Measurements from ENCODE around the gene SLIT3.
"Not testable (repeated sequence)": the region's sequence is repeated elsewhere in the genome, so short reads cannot be mapped to it uniquely, and the experiment has no call there.

SLIT3 gene

DNA sequence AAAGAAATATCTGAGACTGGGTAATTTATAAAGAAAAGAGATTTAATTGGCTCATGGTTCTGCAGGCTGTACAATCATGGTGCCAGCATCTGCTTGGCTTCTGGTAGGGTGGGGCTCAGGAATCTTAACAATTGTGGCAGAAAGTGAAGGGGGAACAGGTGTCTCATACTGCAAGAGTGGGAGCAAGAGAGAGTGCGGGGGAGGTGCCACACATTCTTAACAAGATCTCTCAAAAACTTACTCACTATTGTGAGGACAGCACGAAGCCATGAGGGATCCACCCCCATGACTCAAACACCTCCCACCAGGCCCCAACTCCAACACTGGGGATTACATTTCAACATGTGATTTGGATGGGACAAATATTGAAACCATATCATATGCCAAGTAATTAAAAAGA, 651.6 kb downstream of the SLIT3 start:
- no peak for DNase-seq

DNA sequence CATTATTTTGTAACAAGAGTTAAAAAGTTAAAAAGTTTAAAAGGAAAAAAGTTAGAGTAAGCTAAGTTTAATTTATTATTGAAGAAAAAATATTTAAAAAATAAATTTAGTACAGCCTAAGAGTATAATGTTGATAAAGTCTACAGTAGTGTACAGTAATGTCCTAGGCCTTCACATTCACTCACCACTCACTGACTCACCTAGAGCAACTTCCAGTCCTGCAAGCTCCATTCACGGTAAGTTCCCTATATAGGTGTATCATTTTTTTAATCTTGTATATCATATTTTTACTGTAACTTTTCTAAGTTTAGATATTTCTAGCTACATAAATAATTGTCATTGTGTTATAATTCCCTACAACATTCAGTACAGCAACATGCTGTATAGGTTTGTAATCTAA, 652.4 kb downstream of the SLIT3 start:
- no peak for DNase-seq

DNA sequence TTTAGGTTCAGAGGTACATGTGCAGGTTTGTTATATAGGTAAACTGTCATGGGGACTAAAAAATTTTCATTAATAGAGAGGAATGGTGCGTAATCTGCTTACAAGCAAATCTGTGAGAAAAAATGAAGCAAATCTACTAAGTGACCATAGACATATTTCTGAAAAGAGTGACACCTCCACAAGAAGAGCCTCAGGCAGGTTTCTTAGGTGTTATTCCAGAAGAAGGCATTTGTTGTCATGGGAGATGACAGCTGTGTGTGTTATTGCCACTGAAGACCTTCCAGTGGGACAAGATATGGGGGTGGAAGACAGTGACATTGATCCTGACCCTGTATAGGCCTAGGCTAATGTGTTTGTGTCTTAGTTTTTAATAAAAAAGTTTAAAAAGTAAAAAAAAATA, 652.9 kb downstream of the SLIT3 start:
- DNase-seq, result no peak

GRCh38 chr5:168647083-168647482, 653.9 kb downstream of the SLIT3 start:
- DNase-seq, result no peak

DNA sequence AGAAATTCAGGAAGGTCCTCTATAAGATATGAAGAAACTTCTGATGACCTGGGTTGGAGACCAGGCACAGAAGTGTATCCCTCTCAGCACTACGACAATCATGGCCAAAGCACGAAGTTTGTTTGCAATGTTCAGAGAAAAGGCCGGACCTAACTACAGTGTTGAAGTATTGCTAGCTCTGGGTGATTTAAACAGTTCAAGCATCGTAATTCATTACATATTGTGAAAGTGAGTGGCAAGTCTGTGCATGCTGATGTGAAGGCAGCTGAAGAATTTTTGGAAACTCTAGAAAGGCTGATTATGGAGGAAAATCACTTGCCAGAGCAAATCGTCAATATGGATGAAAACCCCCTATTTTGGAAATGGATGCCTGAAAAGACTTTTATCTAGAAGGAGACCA, 654.6 kb downstream of the SLIT3 start:
- DNase-seq, result no peak

DNA sequence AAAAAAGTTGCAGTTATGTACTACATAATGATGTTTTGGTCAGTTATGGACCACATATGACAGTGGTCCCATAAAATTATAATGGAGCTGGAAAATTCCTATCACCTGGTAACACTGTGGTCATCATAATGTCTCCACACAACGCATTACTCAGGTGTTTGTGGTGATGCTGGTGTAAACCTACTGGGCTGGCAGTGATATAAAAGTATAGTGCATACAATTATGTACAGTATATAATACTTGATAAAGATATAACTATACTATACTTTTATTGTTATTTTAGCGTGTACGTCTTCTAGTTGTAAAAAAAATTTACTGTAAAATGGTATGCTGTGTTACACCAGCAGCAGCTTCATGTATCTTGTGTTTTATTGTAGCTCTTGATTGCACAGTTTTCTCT, 655.7 kb downstream of the SLIT3 start:
- DNase-seq, result no peak

DNA sequence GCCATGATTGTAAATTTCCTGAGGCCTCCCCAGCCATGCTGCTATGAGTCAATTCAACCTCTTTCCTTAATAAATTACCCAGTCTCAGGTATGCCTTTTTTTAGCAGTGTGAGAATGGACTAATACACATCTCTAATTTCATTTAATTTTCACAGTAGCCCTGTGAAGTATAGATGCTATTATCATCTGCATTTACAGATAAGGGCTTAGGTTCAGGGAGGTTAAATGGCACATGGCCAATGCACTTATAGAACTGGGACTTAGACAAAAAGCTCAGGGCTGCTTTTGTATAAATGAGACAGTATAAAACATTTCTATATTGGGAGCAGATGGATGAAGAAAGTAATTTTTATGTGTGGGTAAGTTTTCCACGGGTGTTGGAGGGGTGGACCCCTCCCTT, 658.9 kb downstream of the SLIT3 start:
- no peak for DNase-seq

- not testable (repeated sequence) for DNase-seq
Measured at GRCh38 chr5:168638846-168639245, 662.1 kb downstream of the SLIT3 start.

DNA sequence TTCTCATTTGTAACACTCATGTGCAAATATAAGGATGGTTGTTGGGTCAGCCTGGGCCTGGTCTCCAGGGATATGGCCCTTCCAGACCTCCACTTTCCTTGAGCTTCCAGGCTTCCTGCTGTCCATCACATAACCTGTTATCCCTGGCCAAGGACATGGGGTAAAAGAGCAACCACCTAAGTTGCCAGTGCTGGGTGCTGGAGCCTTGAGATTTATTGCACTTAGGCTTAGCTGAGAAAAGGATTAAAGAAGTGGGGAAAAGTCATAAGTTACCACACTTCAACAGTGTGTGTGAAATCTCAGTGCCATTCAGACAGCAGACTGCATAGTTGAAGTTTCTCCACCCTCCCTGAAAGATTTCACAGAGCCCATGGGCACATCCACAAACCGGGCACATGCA, 663.1 kb downstream of the SLIT3 start:
- no peak for DNase-seq

DNA sequence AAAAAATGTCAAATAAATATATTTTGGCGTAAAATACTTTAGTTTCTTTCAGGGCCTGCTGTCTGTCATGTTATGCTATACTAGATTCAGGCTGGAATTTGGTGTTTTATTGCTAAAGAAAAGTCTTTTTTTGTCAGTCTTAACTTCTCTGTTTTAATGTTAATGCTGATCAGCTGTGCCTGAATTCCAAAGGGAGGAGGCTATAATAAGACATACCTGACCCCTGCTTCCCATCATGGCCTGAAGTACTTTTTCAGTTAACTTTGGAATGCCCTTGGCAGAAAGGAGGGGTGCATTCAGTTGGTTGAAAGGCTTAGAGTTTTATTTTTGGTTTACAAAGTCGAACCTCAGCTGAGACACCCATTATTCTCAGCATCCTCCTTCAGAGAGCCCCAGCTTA, 663.7 kb downstream of the SLIT3 start:
- no peak for DNase-seq

DNA sequence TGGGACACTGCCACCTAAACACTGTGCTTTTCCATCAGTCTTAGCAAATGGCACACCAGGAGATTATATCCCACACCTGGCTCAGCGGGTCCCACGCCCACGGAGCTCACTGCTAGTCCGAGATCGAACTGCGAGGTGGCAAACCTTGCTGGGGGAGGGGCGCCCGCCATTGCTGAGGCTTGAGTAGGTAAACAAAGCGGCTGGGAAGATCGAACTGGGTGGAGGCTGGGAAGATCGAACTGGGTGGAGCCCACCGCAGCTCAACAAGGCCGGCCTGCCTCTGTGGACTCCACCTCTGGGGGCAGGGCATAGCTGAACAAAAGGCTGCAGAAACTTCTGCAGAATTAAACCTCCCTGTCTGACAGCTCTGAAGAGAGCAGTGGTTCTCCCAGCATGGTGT, 670.0 kb downstream of the SLIT3 start:
- not testable (repeated sequence) for DNase-seq

DNA sequence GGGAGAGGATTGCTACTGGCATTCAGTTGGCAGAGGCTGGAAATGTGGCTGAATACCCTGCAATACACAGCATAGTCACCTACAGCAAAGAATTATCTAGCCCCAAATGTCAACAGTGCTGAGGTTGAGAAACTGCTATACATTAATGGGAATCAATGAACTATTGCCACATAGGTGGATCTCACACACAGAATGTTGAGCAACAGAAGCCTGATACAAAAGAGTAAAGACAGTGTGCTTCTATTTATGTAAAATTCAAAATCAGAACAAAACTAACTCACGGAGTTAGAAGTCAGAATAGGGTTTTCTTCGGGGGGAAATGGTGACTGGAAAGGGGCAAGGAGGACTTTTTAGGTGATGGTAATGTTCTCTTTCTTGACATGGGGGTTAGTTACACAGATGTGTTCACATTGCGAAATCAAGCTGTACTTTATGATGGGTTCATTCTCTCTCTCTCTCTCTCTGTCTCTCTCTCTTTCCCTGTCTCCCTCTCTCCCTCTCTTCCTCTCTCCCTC, 676.0 kb downstream of the SLIT3 start:
- no peak for DNase-seq

- DNase-seq, result no peak
Measured at GRCh38 chr5:168620807-168621206, 680.1 kb downstream of the SLIT3 start.

DNA sequence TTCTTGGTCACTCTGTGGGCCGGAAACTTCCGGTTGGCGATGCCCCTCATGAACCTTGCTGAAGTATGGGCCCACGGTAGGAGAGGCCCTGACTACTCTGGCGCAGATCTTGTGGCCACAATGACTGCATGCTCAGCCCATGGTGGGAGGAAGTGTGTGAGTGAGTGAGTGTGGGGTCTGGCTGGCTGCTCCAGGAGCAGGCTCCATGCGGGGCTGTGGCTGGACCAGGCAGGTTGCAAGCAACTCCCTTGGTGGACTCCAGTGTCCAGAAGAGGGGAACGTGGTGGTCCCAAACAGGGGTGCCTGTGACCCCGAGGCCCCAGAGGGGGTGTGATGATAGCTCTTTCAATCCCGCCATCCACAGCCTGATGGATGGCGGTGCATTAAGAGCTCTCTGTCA, 686.3 kb downstream of the SLIT3 start:
- DNase-seq, result no peak

GRCh38 chr5:168613996-168614395, 686.9 kb downstream of the SLIT3 start:
- no peak for DNase-seq

- no peak for DNase-seq
Measured at GRCh38 chr5:168613396-168613795, 687.5 kb downstream of the SLIT3 start.

- no peak for DNase-seq
Measured at GRCh38 chr5:168612996-168613395, 687.9 kb downstream of the SLIT3 start.

DNA sequence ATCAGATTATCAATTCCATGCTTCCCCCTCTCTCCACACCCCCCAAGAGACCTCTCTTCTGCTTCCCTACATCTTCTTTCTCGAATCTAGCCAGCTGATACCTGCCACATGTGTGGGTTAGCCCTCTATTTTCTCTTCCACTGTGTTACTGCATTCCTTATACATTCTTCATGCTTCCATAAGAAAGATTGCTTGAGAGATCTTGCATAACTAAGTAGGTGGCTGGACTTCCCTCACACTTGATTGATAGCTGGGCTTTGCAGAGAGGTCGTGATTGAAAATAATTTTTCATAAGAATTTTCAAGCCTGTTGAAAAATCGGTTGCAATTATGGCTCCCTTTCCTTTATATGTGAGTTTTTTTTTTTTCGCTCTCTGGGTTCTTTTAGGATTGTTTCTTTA, 688.8 kb downstream of the SLIT3 start:
- DNase-seq, result no peak
